Eye (tissue), 1 donor: ENCODE results near the gene L3MBTL3.

Experiments used
- DNase-seq: peaks from one replicate; pipeline ENCODE4 v3.0.0-alpha.2; 2015

The L3MBTL3 gene

GRCh38 chr6:130188207-130188899 lies 170.0 kb downstream of the L3MBTL3 start:
- DNase-seq: no peak

GRCh38 chr6:130189531-130190397 lies 171.4 kb downstream of the L3MBTL3 start:
- DNase-seq: peak; percentile 3
